ENCODE results near the gene LNP1. TPM values are rescaled to one million over a fixed set of nuclear protein-coding genes. Genes with fewer than 3 reads are reported as not detected.

LNP1 gene
- total and polyA plus RNA-seq, 9 of the 15 experiments (the other 6 are each of a cell fraction or from before 2014, with no cell fraction given), result 1.9 to 5.2 (median 4.5) TPM

- no peaks in the 10 kb centered on the region for H3K36me3 ChIP-seq (ENCODE audit: control insufficient read depth, insufficient read depth, low read length)
- H4K20me1 ChIP-seq (replicated peaks; ENCODE audit: control insufficient read depth, insufficient read depth, low read length), result no peaks in the 10 kb centered on the region
- H3K79me2 ChIP-seq (ENCODE audit: control insufficient read depth, insufficient read depth, low read length), result no peaks in the 10 kb centered on the region
- H3K27me3 ChIP-seq (ENCODE audit: control insufficient read depth in 2 of 2, insufficient read depth in 2 of 2, low read length in 2 of 2), result no peaks in the 10 kb centered on the region; a peak in 1 of 5 replicates
- ATAC-seq (no peak), FAIRE-seq (no peak), DNase-seq (ENCODE audit: extremely low read depth in 1 of 4, low spot score in 3 of 4) (no peak)
- 0% methylated on average over 1 of the region's 1 CpG for WGBS (ENCODE audit: insufficient coverage, low coverage, missing lambda C conversion rate)
- in situ Hi-C loops (cut with MboI) (no loop called here), intact Hi-C loops (cut with micrococcal nuclease) (no loop called here)
- no peak overlapping the region for H3K27ac ChIP-seq (ENCODE audit: extremely low read depth, low read depth, low read length)
- no peak overlapping the region for H2AFZ ChIP-seq (ENCODE audit: low read depth, low read length)
- no peaks in the 10 kb centered on the region for H3K9me1 ChIP-seq (ENCODE audit: control insufficient read depth, insufficient read depth, low read length)
- H3K4me2 ChIP-seq (ENCODE audit: insufficient read depth, low read length), result no peak overlapping the region
- TF ChIP-seq ZNF408 (CRISPR knock-in tag; IDR thresholded peaks at IDR 0.05; ENCODE audit: low read depth), result no peak
- no peak for TF ChIP-seq NFIC (IDR thresholded peaks at IDR 0.05)
- TF ChIP-seq ESRRA (IDR thresholded peaks at IDR 0.05; ENCODE audit: borderline replicate concordance, low read depth), result no peak
- TF ChIP-seq PATZ1 (CRISPR knock-in tag; IDR thresholded peaks at IDR 0.05; ENCODE audit: borderline replicate concordance), result no peak
- TF ChIP-seq MBD2 (IDR thresholded peaks at IDR 0.05; ENCODE audit: borderline replicate concordance, low read depth), result no peak
- TF ChIP-seq ZNF707 (CRISPR knock-in tag; conservative IDR thresholded peaks at IDR 0.05), result no peak
- TF ChIP-seq NR1H2 (CRISPR knock-in tag; IDR thresholded peaks at IDR 0.05), result no peak
- TF ChIP-seq TOE1 (IDR thresholded peaks at IDR 0.05; ENCODE audit: borderline replicate concordance), result no peak
- TF ChIP-seq TOE1 (CRISPR knock-in tag; IDR thresholded peaks at IDR 0.05; ENCODE audit: borderline replicate concordance, low read depth), result no peak
- no peak for TF ChIP-seq ZNF76 (CRISPR knock-in tag; IDR thresholded peaks at IDR 0.05; ENCODE audit: borderline replicate concordance)
- no peak for TF ChIP-seq ZNF277 (CRISPR knock-in tag; IDR thresholded peaks at IDR 0.05; ENCODE audit: borderline replicate concordance)
- no peak for TF ChIP-seq SUPT5H (IDR thresholded peaks at IDR 0.05)
- TF ChIP-seq ZNF830 (CRISPR knock-in tag; IDR thresholded peaks at IDR 0.05), result no peak
- no peak for TF ChIP-seq SLC30A9 (CRISPR knock-in tag; IDR thresholded peaks at IDR 0.05)
- TF ChIP-seq SRF (CRISPR knock-in tag; IDR thresholded peaks at IDR 0.05), result no peak
- no peak for TF ChIP-seq CHCHD3 (CRISPR knock-in tag; IDR thresholded peaks at IDR 0.05)
- TF ChIP-seq ZNF668 (CRISPR knock-in tag; IDR thresholded peaks at IDR 0.05), result no peak
- no peak for TF ChIP-seq ETS2 (tag; IDR thresholded peaks at IDR 0.05; ENCODE audit: borderline replicate concordance, poor library complexity, severe bottlenecking)
- TF ChIP-seq ZNF695 (CRISPR knock-in tag; IDR thresholded peaks at IDR 0.05), result no peak
- POLR2A ChIA-PET, result no interaction called here
- peaks cover 6% of the 10 kb centered on the region in 2 experiments; a peak in 3 of 5 replicates for H3K4me1 ChIP-seq (replicated peaks in 1 of 2; ENCODE audit: control insufficient read depth in 2 of 2, insufficient read depth in 2 of 2, low read length in 2 of 2)
- CTCF ChIA-PET (ENCODE audit: low intra/inter-chr PET ratio), result no interaction called here
- H3K4me3 ChIP-seq, result no peak overlapping the region
- H3K9me3 ChIP-seq (replicated peaks; ENCODE audit: control insufficient read depth, insufficient read depth, low read depth, low read length), result no peaks in the 10 kb centered on the region
- no peak overlapping the region for H3K9ac ChIP-seq (ENCODE audit: insufficient read depth in 1 of 2, low read depth in 2 of 2, low read length in 2 of 2)
- BruUV-seq (replicated peaks), result no TSS peak
Observed at GRCh38 chr3:100489118-100489517, 87.8 kb downstream of the LNP1 start.

All from K562 (cell line).